Measurements from ENCODE around the gene ESYT3. TPM values are rescaled to one million over a fixed set of nuclear protein-coding genes. Genes with fewer than 3 reads are reported as not detected.

The ESYT3 gene
- total and polyA plus RNA-seq, 2 experiments from 2014 or later: 3.5 to 8.2 TPM

- H3K27me3 Mint-ChIP-seq (ENCODE audit: insufficient read depth, low read depth, poor library complexity): no peaks in the 10 kb centered on the region
- H3K27ac Mint-ChIP-seq: no peak overlapping the region
- Histone ChIP-seq H3K79me2 (replicated peaks; ENCODE audit: insufficient read depth) (no peaks in the 10 kb centered on the region), H3K9me2 (ENCODE audit: insufficient read depth) (no peaks in the 10 kb centered on the region), H4K20me1 (replicated peaks; ENCODE audit: insufficient read depth) (0 out of 2 replicates have a peak, but pooled peaks cover 3% of the 10 kb centered on the region), H3K4me2 (no peak overlapping the region), H3K36me3 (ENCODE audit: insufficient read depth) (no peaks in the 10 kb centered on the region), H2AFZ (no peak overlapping the region), H3K27ac (ENCODE audit: low read depth) (no peak overlapping the region), H3F3A (replicated peaks; ENCODE audit: low read depth) (no peaks in the 10 kb centered on the region), H3K27me3 (ENCODE audit: insufficient read depth) (no peaks in the 10 kb centered on the region), H3K4me3 (no peak overlapping the region), H3K4me1 (ENCODE audit: insufficient read depth) (no peaks in the 10 kb centered on the region)
- DNase-seq (ENCODE audit: low spot score) (no peak), ATAC-seq (no peak)
- H3K36me3 Mint-ChIP-seq (ENCODE audit: low read depth): no peaks in the 10 kb centered on the region; the same call in 2 of the 3 replicates
- TF ChIP-seq REST (IDR thresholded peaks at IDR 0.05; ENCODE audit: unreplicated experiment): no peak
- TF ChIP-seq POLR2AphosphoS5 (IDR thresholded peaks at IDR 0.05; ENCODE audit: low read depth): no peak
- TF ChIP-seq ZNF114 (CRISPR knock-in tag; IDR thresholded peaks at IDR 0.05): no peak
- TF ChIP-seq EZH2phosphoT487 (IDR thresholded peaks at IDR 0.05; ENCODE audit: unreplicated experiment): no peak
- no peak for TF ChIP-seq CREB1 (CRISPR knock-in tag; IDR thresholded peaks at IDR 0.05; ENCODE audit: low read depth)
- no peak for TF ChIP-seq ZNF462 (CRISPR knock-in tag; IDR thresholded peaks at IDR 0.05)
- no peak for TF ChIP-seq ETS1 (IDR thresholded peaks at IDR 0.05)
- TF ChIP-seq JUNB (IDR thresholded peaks at IDR 0.05; ENCODE audit: unreplicated experiment): no peak
- no peak for TF ChIP-seq ZNF331 (CRISPR knock-in tag; IDR thresholded peaks at IDR 0.05; ENCODE audit: low read depth)
- no peak for TF ChIP-seq CTCF (conservative IDR thresholded peaks at IDR 0.05; ENCODE audit: low read depth in 2 of 2)
- TF ChIP-seq EZH2 (IDR thresholded peaks at IDR 0.05; ENCODE audit: low read depth, unreplicated experiment): no peak
- no peaks in the 10 kb centered on the region for H3K9me3 Mint-ChIP-seq
- peaks cover 6% of the 10 kb centered on the region; the same call in 2 of the 3 replicates for H3K4me1 Mint-ChIP-seq
- H3K4me3 Mint-ChIP-seq: no peak overlapping the region
Measured at GRCh38 chr3:138469874-138470273, 35.5 kb downstream of the ESYT3 start.
